GM18508 (cell line): ENCODE measurements around the gene CNTNAP2.

Experiments used
- ATAC-seq: cut with Tn5 transposase; IDR thresholded peaks from one replicate; pipeline ENCODE4 v1.9.1; 2021; ENCODE audit warnings: moderate number of reproducible peaks; ENCODE audit not compliant: insufficient read depth, unreplicated experiment

The CNTNAP2 gene

GRCh38 chr7:146405737-146406136 lies 289.1 kb downstream of the CNTNAP2 start:
- ATAC-seq = no peak

DNA sequence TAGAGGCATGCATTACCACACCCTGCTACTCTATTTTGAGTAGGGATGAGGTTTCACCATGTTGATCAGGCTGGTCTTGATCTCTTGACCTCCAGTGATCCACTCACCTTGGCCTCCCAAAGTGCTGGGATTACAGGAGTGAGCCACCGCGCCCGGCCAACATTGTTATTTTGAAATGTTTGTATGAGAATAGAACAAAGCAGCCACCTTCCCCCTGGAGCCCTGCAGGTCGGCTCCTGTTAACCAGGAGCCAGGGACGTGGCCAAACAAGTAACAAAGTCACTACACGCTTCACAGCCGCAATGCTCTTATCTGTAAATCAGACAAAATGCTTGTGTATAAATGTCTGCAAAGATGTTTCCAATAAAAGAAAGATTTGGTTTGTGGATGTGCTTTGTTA lies 295.4 kb downstream of the CNTNAP2 start:
- no peak for ATAC-seq

DNA sequence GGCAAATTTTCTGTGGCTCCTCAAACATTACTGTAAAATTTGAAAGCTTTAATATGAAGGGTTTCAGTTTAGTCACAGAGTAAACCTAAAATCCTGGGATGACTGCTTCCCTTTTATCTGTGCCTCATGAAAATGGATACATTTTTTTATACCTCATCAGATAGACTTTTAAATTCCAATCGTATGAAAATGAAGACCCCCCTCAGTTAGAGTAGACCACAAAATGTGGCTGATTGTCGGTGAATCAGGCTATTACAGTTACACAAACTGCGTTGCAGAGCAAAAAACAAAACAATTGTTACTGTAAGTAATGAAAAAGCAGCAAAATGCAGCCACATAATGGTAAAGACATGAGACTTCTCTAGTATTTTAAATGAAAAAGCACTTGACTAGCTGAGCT lies 296.2 kb downstream of the CNTNAP2 start:
- ATAC-seq = no peak

GRCh38 chr7:146414373-146414772 lies 297.8 kb downstream of the CNTNAP2 start:
- no peak for ATAC-seq

DNA sequence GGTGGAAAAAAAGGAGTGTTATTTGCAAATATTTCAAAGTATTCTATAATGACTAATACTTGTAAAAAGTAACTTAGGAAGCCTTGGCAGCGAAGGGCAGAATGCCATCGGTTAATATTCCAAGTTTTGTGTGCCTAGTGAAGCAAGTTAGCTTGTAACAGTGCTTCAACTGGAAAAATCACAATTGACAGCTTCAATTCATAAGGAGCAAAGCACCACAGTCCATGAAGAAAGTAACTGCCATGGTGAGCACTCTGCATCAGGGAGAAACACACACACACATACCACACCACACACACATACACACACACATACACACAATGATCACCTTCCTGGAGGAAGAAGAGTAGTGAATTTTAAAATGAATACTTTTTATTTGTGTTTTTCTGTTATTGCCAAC lies 298.3 kb downstream of the CNTNAP2 start:
- ATAC-seq = no peak

- no peak for ATAC-seq
Observed at GRCh38 chr7:146417176-146417575, 300.6 kb downstream of the CNTNAP2 start.

DNA sequence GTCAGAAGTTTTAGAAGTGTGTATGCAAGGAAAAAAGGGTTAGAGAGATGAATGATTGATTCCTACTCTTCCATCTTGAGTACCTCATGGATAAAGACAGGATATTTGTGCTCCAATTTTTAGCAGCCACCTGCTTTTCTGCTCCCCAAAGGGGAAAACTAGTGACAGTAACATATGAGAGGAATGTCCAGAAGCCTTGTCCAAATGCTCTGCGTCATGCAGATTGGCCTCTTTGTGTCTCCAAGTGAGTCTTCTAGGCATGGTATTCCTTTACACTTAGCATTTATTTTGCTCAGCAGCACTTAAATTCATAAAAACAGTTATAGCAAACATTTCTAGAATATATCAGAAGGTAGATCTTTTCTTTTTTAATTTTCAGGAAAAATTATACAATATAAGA lies 306.8 kb downstream of the CNTNAP2 start:
- no peak for ATAC-seq

- no peak for ATAC-seq
Observed at GRCh38 chr7:146424084-146424483, 307.5 kb downstream of the CNTNAP2 start.

DNA sequence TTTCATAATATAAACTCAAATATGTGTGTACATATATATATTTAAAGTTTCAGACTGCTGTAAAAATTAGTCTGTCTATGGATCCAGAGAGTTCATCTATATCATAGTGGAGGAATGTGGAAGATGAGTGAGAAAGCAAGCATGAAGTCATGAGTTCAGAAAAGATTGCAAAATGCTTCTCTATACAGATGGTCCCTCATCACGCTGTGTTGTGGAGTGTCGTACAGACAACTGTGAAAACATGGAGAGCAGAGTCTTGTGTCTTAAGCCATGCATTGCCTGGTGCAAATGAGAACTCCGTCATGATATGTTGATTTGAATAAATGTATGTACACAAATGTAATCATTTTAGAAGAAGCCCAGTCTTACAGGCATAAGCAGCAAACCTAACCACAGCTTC lies 316.9 kb downstream of the CNTNAP2 start:
- ATAC-seq = no peak

GRCh38 chr7:146443102-146443501 lies 326.5 kb downstream of the CNTNAP2 start:
- ATAC-seq = no peak

DNA sequence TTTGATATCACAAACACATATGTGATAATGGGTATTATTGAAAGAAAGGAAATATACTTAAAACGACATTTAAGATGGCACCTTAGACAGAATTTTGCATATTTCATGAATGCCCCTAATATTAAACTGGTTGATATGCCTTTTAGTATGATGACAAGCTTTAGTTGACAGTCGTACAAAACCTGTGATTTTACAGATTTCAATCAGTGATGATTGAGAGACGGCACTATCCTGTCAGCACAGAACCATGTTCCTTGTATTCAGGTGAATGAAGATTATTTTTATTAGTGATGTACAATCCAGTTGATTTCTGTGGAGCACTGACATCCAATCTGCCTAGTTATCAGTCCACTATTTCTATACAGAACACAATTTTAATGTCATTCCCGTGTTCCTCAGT lies 333.0 kb downstream of the CNTNAP2 start:
- no peak for ATAC-seq

DNA sequence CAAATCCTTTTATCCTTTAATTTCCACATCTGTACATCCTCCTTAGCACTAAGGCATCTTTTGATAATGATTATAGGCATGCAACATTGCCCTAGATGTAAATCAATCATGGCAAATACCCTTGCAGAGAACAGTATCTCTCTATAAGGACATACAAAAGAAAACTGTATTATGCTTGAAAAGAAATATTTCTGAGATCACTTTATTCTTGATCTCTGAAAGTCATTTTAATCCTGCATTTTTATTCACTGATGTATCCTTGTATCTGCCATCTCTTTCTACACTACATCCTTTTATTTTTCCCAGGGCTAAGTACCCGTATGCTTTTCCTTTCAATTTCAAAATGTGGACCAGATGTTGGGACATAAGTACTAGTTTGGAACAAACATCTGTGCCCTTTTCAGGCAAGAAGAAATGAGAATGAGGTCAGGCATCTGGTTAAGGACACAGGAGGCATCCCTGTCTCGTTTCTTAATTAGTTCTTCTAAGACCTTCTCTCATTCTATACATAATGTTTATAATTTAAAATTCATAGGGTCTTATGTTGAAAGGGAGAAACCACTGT lies 338.6 kb downstream of the CNTNAP2 start:
- ATAC-seq = no peak

GRCh38 chr7:146479040-146479439 lies 362.4 kb downstream of the CNTNAP2 start:
- ATAC-seq = no peak

GRCh38 chr7:146486519-146486918 lies 369.9 kb downstream of the CNTNAP2 start:
- ATAC-seq = no peak

DNA sequence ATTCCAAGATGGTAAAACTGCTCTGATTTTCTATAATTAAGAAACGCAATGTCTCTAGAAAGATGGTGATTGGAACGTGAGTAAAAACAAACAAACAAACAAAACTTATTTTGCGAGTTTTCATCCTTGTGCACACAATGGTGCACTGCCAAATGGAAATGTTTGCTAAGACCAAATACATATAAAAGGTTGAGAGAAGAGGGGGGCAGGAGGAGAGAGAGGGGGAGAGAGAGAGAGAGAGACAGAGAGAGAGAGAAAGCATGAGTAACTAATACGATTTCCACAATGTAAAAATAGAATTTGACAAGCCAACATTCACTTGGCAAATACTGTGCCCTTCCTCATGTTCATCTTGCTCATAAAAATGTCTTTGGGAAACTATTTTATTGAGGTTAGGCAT lies 375.4 kb downstream of the CNTNAP2 start:
- no peak for ATAC-seq

- ATAC-seq = no peak
Observed at GRCh38 chr7:146494952-146495596, 378.5 kb downstream of the CNTNAP2 start.

- ATAC-seq = no peak
Observed at GRCh38 chr7:146496657-146497056, 380.1 kb downstream of the CNTNAP2 start.

DNA sequence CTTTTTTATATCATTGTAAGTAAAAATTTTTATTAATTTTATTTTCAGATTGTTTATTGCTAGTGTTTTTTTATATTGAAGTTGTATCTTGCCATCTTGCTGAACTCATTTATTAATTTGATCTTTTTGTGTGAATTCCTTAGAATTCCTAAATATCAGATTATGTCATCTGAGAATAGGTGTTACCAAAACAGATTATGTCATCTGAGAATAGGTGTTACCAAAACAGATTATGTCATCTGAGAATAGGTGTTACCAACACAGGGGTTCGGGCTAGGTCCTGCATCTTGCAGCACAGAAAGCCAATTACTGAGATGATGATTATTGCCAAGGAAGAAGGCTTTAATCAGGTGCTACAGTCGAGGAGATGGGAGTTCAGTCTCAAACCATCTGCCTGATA lies 383.4 kb downstream of the CNTNAP2 start:
- ATAC-seq = no peak

DNA sequence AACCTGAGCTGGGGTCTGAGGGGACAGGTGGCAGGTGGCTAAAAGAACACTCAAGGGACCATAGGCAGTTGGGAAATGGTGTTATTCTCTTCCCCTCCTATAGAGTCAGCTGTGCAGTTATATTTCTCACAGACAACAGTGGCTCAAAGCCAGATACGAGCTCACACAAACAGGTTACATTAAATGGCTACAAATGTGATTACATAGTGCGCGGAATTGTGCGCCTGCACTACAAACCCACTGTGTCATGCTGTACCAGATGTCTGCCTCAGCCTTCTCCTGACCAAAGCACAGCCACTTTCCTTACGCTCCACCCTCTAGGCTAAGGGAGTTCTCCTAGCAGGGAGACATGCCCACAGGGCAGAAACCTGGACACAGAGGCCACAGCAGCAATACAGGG lies 387.2 kb downstream of the CNTNAP2 start:
- no peak for ATAC-seq

DNA sequence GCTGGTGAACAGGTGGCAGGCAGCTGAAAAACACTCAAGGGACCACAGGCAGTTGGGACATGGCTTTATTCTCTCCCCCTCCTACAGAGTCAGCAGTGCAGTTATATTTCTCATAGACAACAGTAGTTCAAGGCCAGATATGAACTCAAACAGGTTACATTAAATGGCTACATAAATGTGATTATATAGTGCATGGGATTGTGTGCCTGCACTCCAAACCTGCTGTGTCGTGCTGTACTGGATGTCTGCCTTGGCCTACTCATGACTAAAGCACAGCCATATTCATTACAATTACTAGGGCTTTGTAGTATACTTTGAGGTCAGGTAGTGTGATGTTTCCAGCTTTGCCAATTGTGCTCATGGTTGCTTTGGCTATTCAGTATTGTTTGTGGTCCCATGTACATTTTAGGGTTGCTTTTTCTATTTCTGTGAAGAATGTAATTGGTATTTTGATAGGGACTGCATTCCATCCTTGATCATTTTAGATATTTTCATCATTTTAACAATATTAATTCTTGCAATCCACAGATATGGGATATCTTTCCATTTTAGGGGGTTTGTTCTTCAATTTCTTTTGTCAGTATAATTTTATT lies 393.6 kb downstream of the CNTNAP2 start:
- no peak for ATAC-seq

DNA sequence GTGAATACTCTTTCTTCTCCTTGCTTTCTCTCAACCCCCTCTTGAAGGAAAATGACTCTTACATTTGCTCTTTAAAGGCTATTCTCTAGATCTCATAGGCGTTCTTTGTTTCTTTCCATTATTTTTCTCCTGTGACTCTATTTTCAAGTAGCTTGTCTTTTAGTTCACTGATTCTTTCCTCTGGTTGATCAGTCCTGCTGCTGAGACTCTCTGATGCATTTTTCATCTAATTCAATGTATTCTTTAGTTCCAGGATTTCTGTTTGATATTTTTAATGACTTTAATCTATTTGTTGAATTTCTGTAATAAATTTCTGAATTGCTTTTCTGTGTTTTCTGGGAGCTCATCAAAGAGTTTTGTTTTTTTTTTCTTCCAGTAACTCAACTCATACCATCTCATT lies 397.7 kb downstream of the CNTNAP2 start:
- ATAC-seq = no peak

DNA sequence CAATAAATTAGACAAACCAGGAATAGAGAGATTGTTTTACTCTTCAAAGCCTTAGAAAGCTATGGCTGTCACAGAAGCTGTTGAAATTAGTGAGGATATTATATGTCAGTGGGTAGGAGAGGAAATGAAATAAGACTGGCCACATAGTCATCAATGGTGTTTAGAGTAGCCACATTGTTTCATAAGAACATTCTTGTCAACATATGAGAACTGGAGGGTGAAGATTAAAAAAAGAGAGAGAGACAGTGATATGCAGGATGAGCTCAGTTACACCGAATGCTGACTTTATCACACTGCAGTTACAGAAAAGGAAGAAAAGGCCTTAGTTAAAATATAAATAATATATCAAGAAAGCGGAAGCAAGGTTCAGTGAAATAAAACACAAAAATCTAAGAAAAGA lies 412.0 kb downstream of the CNTNAP2 start:
- ATAC-seq = no peak
